Measurements from ENCODE around the gene SLC6A9. TPM values are rescaled to one million over a fixed set of nuclear protein-coding genes. Genes with fewer than 3 reads are reported as not detected.

Gene SLC6A9
- total and polyA plus RNA-seq, 2 experiments from 2014 or later: 14.4 to 20.0 TPM

DNA sequence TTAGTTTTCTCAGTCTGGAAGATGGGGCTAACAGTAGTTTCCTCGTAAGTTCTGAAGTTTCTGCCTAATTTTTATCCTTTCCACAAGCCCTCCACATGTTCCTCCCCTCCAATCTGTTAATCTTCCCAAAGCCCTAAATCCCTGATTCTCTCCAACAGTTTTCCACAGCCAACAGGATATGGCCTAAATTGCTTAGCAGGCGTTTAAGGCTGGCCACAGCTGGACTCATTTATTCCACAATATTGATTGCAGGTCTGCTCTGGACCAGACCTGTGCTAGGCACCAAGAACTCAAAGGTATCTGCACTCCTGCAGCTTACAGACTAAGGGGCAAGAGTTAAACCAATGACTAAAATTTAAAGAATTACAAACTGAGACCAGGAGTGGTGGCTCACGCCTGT, 3.9 kb downstream of the SLC6A9 start:
- no peak for DNase-seq (ENCODE audit: low spot score)
- no peak overlapping the region for H3K27ac Mint-ChIP-seq
- peaks cover 4% of the 10 kb centered on the region; the same call in 1 of the 3 replicates for H3K9me3 Mint-ChIP-seq
- Histone ChIP-seq H3K79me2 (replicated peaks; ENCODE audit: insufficient read depth) (peaks cover 37% of the 10 kb centered on the region), H3K9me2 (ENCODE audit: insufficient read depth) (no peaks in the 10 kb centered on the region), H3K4me1 (ENCODE audit: insufficient read depth) (peaks cover 19% of the 10 kb centered on the region), H2AFZ (no peak overlapping the region), H3K4me2 (no peak overlapping the region), H3K27ac (ENCODE audit: low read depth) (no peak overlapping the region), H4K20me1 (replicated peaks; ENCODE audit: insufficient read depth) (no peaks in the 10 kb centered on the region; the same call in 1 of the 2 replicates), H3F3A (replicated peaks; ENCODE audit: low read depth) (peaks cover 18% of the 10 kb centered on the region), H3K36me3 (ENCODE audit: insufficient read depth) (no peaks in the 10 kb centered on the region; the same call in 1 of the 2 replicates), H3K4me3 (no peak overlapping the region), H3K27me3 (ENCODE audit: insufficient read depth) (no peaks in the 10 kb centered on the region)
- peaks cover 40% of the 10 kb centered on the region for H3K4me1 Mint-ChIP-seq
- H3K4me3 Mint-ChIP-seq: no peak overlapping the region
- peaks cover 10% of the 10 kb centered on the region for H3K27me3 Mint-ChIP-seq (ENCODE audit: insufficient read depth, low read depth, poor library complexity)
- TF ChIP-seq EZH2 (IDR thresholded peaks at IDR 0.05; ENCODE audit: low read depth, unreplicated experiment): no peak
- TF ChIP-seq POLR2AphosphoS5 (IDR thresholded peaks at IDR 0.05; ENCODE audit: low read depth): no peak
- no peak for TF ChIP-seq ZNF114 (CRISPR knock-in tag; IDR thresholded peaks at IDR 0.05)
- TF ChIP-seq JUNB (IDR thresholded peaks at IDR 0.05; ENCODE audit: unreplicated experiment): no peak
- TF ChIP-seq, protein P1, sequence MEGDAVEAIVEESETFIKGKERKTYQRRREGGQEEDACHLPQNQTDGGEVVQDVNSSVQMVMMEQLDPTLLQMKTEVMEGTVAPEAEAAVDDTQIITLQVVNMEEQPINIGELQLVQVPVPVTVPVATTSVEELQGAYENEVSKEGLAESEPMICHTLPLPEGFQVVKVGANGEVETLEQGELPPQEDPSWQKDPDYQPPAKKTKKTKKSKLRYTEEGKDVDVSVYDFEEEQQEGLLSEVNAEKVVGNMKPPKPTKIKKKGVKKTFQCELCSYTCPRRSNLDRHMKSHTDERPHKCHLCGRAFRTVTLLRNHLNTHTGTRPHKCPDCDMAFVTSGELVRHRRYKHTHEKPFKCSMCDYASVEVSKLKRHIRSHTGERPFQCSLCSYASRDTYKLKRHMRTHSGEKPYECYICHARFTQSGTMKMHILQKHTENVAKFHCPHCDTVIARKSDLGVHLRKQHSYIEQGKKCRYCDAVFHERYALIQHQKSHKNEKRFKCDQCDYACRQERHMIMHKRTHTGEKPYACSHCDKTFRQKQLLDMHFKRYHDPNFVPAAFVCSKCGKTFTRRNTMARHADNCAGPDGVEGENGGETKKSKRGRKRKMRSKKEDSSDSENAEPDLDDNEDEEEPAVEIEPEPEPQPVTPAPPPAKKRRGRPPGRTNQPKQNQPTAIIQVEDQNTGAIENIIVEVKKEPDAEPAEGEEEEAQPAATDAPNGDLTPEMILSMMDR (conservative IDR thresholded peaks at IDR 0.05; ENCODE audit: low read depth in 2 of 2): no peak
- no peak for TF ChIP-seq ZNF331 (CRISPR knock-in tag; IDR thresholded peaks at IDR 0.05; ENCODE audit: low read depth)
- peaks cover 47% of the 10 kb centered on the region for H3K36me3 Mint-ChIP-seq (ENCODE audit: low read depth)
- ATAC-seq: no peak

DNA sequence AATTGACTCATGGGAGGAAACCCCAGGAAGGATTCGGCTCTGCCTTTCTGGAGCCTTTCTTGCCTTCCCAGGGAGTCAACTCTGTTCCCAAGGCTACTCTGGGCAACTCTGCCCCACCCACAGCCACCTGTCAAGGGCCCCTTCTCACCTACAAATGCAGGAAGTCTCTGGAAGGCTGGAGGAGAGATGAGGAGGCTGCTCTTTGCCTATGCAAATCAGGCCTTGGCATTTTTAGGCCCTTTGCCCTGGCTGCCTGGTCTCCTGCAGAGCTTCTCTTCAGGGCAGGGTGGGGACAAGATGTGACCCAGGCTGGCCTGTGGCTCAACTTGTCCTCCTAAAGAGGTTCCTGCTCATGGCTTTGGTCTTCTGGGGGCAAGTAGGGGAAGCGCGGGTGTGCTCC, 5.4 kb downstream of the SLC6A9 start:
- peaks cover 35% of the 10 kb centered on the region for H3K4me1 Mint-ChIP-seq
- ATAC-seq (no peak), DNase-seq (ENCODE audit: low spot score) (no peak)
- Histone ChIP-seq H3K27me3 (ENCODE audit: insufficient read depth) (no peaks in the 10 kb centered on the region), H3K9me2 (ENCODE audit: insufficient read depth) (no peaks in the 10 kb centered on the region), H3K79me2 (replicated peaks; ENCODE audit: insufficient read depth) (peaks cover 37% of the 10 kb centered on the region), H4K20me1 (replicated peaks; ENCODE audit: insufficient read depth) (no peaks in the 10 kb centered on the region; the same call in 1 of the 2 replicates), H3K4me2 (no peak overlapping the region), H3F3A (replicated peaks; ENCODE audit: low read depth) (peaks cover 10% of the 10 kb centered on the region; the same call in 1 of the 2 replicates), H3K36me3 (ENCODE audit: insufficient read depth) (no peaks in the 10 kb centered on the region; the same call in 1 of the 2 replicates), H3K4me1 (ENCODE audit: insufficient read depth) (peaks cover 12% of the 10 kb centered on the region; the same call in 1 of the 2 replicates), H3K27ac (ENCODE audit: low read depth) (no peak overlapping the region), H3K4me3 (no peak overlapping the region), H2AFZ (no peak overlapping the region)
- peaks cover 4% of the 10 kb centered on the region; the same call in 1 of the 3 replicates for H3K9me3 Mint-ChIP-seq
- H3K36me3 Mint-ChIP-seq (ENCODE audit: low read depth): peaks cover 60% of the 10 kb centered on the region
- no peak overlapping the region for H3K4me3 Mint-ChIP-seq
- no peak overlapping the region for H3K27ac Mint-ChIP-seq
- H3K27me3 Mint-ChIP-seq (ENCODE audit: insufficient read depth, low read depth, poor library complexity): peaks cover 8% of the 10 kb centered on the region
- TF ChIP-seq, protein P2, sequence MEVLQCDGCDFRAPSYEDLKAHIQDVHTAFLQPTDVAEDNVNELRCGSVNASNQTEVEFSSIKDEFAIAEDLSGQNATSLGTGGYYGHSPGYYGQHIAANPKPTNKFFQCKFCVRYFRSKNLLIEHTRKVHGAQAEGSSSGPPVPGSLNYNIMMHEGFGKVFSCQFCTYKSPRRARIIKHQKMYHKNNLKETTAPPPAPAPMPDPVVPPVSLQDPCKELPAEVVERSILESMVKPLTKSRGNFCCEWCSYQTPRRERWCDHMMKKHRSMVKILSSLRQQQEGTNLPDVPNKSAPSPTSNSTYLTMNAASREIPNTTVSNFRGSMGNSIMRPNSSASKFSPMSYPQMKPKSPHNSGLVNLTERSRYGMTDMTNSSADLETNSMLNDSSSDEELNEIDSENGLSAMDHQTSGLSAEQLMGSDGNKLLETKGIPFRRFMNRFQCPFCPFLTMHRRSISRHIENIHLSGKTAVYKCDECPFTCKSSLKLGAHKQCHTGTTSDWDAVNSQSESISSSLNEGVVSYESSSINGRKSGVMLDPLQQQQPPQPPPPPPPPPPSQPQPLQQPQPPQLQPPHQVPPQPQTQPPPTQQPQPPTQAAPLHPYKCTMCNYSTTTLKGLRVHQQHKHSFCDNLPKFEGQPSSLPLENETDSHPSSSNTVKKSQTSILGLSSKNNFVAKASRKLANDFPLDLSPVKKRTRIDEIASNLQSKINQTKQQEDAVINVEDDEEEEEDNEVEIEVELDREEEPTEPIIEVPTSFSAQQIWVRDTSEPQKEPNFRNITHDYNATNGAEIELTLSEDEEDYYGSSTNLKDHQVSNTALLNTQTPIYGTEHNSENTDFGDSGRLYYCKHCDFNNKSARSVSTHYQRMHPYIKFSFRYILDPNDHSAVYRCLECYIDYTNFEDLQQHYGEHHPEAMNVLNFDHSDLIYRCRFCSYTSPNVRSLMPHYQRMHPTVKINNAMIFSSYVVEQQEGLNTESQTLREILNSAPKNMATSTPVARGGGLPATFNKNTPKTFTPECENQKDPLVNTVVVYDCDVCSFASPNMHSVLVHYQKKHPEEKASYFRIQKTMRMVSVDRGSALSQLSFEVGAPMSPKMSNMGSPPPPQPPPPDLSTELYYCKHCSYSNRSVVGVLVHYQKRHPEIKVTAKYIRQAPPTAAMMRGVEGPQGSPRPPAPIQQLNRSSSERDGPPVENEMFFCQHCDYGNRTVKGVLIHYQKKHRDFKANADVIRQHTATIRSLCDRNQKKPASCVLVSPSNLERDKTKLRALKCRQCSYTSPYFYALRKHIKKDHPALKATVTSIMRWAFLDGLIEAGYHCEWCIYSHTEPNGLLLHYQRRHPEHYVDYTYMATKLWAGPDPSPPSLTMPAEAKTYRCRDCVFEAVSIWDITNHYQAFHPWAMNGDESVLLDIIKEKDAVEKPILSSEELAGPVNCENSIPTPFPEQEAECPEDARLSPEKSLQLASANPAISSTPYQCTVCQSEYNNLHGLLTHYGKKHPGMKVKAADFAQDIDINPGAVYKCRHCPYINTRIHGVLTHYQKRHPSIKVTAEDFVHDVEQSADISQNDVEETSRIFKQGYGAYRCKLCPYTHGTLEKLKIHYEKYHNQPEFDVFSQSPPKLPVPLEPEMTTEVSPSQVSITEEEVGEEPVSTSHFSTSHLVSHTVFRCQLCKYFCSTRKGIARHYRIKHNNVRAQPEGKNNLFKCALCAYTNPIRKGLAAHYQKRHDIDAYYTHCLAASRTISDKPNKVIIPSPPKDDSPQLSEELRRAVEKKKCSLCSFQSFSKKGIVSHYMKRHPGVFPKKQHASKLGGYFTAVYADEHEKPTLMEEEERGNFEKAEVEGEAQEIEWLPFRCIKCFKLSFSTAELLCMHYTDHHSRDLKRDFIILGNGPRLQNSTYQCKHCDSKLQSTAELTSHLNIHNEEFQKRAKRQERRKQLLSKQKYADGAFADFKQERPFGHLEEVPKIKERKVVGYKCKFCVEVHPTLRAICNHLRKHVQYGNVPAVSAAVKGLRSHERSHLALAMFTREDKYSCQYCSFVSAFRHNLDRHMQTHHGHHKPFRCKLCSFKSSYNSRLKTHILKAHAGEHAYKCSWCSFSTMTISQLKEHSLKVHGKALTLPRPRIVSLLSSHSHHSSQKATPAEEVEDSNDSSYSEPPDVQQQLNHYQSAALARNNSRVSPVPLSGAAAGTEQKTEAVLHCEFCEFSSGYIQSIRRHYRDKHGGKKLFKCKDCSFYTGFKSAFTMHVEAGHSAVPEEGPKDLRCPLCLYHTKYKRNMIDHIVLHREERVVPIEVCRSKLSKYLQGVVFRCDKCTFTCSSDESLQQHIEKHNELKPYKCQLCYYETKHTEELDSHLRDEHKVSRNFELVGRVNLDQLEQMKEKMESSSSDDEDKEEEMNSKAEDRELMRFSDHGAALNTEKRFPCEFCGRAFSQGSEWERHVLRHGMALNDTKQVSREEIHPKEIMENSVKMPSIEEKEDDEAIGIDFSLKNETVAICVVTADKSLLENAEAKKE (CRISPR knock-in tag; IDR thresholded peaks at IDR 0.05): no peak
- TF ChIP-seq EZH2 (IDR thresholded peaks at IDR 0.05; ENCODE audit: low read depth, unreplicated experiment) (no peak), ZNF114 (CRISPR knock-in tag; IDR thresholded peaks at IDR 0.05) (no peak), EZH2phosphoT487 (IDR thresholded peaks at IDR 0.05; ENCODE audit: unreplicated experiment) (no peak), CREB1 (CRISPR knock-in tag; IDR thresholded peaks at IDR 0.05; ENCODE audit: low read depth) (no peak)
- TF ChIP-seq, protein P3, sequence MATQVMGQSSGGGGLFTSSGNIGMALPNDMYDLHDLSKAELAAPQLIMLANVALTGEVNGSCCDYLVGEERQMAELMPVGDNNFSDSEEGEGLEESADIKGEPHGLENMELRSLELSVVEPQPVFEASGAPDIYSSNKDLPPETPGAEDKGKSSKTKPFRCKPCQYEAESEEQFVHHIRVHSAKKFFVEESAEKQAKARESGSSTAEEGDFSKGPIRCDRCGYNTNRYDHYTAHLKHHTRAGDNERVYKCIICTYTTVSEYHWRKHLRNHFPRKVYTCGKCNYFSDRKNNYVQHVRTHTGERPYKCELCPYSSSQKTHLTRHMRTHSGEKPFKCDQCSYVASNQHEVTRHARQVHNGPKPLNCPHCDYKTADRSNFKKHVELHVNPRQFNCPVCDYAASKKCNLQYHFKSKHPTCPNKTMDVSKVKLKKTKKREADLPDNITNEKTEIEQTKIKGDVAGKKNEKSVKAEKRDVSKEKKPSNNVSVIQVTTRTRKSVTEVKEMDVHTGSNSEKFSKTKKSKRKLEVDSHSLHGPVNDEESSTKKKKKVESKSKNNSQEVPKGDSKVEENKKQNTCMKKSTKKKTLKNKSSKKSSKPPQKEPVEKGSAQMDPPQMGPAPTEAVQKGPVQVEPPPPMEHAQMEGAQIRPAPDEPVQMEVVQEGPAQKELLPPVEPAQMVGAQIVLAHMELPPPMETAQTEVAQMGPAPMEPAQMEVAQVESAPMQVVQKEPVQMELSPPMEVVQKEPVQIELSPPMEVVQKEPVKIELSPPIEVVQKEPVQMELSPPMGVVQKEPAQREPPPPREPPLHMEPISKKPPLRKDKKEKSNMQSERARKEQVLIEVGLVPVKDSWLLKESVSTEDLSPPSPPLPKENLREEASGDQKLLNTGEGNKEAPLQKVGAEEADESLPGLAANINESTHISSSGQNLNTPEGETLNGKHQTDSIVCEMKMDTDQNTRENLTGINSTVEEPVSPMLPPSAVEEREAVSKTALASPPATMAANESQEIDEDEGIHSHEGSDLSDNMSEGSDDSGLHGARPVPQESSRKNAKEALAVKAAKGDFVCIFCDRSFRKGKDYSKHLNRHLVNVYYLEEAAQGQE (IDR thresholded peaks at IDR 0.05; ENCODE audit: unreplicated experiment): no peak

Data from GM23338 (cell line).